H9 (cell line): ENCODE data around the gene CTNNA3. TPM values are rescaled to one million over a fixed set of nuclear protein-coding genes. Genes with fewer than 3 reads are reported as not detected.

ENCODE experiments used
- DNase-seq: peaks from one replicate; pipeline ENCODE4 v3.0.0-alpha.2; 2017
- H2AFZ ChIP-seq: one replicate; pipeline ENCODE4 v1.6.1; 2013; ENCODE audit warnings: mild to moderate bottlenecking, low read length, control low read depth, moderate library complexity
- H2AK5ac ChIP-seq: 2 replicates; pipeline ENCODE4 v1.6.1; 2013; ENCODE audit warnings: low read length, control low read depth, mixed read lengths; ENCODE audit not compliant: insufficient read length
- H2BK120ac ChIP-seq: one replicate; pipeline ENCODE4 v1.6.1; 2013; ENCODE audit warnings: low read depth, mild to moderate bottlenecking, low read length, control low read depth, inconsistent platforms; ENCODE audit not compliant: poor library complexity, severe bottlenecking
- H2BK12ac ChIP-seq: 2 replicates; pipeline ENCODE4 v1.6.1; 2013; ENCODE audit warnings: low read length, control low read depth, mixed read lengths, low read depth; ENCODE audit not compliant: insufficient read length
- H2BK15ac ChIP-seq: 2 replicates; pipeline ENCODE4 v1.6.1; 2013; ENCODE audit warnings: low read depth, low read length, control low read depth
- H2BK20ac ChIP-seq: one replicate; pipeline ENCODE4 v1.6.1; 2013; ENCODE audit warnings: low read depth, mild to moderate bottlenecking, low read length, control low read depth, inconsistent platforms; ENCODE audit not compliant: poor library complexity, severe bottlenecking
- H2BK5ac ChIP-seq: 2 replicates; pipeline ENCODE4 v1.6.1; 2013; ENCODE audit warnings: low read length, control low read depth, mixed read lengths; ENCODE audit not compliant: insufficient read length
- H3K14ac ChIP-seq: 2 replicates; pipeline ENCODE4 v1.6.1; 2013; ENCODE audit warnings: low read length, control low read depth; ENCODE audit not compliant: insufficient read depth
- H3K18ac ChIP-seq: 2 replicates; pipeline ENCODE4 v1.6.1; 2013; ENCODE audit warnings: low read depth, mild to moderate bottlenecking, mixed read lengths, low read length, control low read depth; ENCODE audit not compliant: insufficient read length
- H3K23ac ChIP-seq: 2 replicates; pipeline ENCODE4 v1.6.1; 2013; ENCODE audit warnings: low read length, control low read depth, mixed read lengths, low read depth; ENCODE audit not compliant: insufficient read length
- H3K23me2 ChIP-seq: 2 replicates; pipeline ENCODE4 v1.6.1; 2013; ENCODE audit warnings: low read depth, mild to moderate bottlenecking, mixed read lengths, low read length, control low read depth; ENCODE audit not compliant: insufficient read length, poor library complexity, severe bottlenecking
- H3K27ac ChIP-seq: 2 replicates; pipeline ENCODE4 v1.5.1; 2013; ENCODE audit warnings: low read length, control low read depth, mixed read lengths, low read depth; ENCODE audit not compliant: insufficient read length
- H3K27me3 ChIP-seq: 2 replicates; pipeline ENCODE4 v1.6.1; 2013; ENCODE audit warnings: low read length, control low read depth, inconsistent platforms; ENCODE audit not compliant: insufficient read depth
- H3K4ac ChIP-seq: 2 replicates; pipeline ENCODE4 v1.6.1; 2013; ENCODE audit warnings: low read depth, mild to moderate bottlenecking, control low read depth, inconsistent platforms, low read length, moderate library complexity
- H3K4me1 ChIP-seq: 2 replicates; pipeline ENCODE4 v1.6.1; 2013; ENCODE audit warnings: low read length, control low read depth, inconsistent platforms; ENCODE audit not compliant: insufficient read depth
- H3K4me2 ChIP-seq: 2 replicates; pipeline ENCODE4 v1.6.1; 2013; ENCODE audit warnings: low read length, control low read depth, mixed read lengths; ENCODE audit not compliant: insufficient read length, insufficient read depth
- H3K56ac ChIP-seq: 2 replicates; pipeline ENCODE4 v1.6.1; 2013; ENCODE audit warnings: low read depth, mild to moderate bottlenecking, mixed read lengths, low read length, control low read depth; ENCODE audit not compliant: insufficient read length
- H3K79me1 ChIP-seq: 2 replicates; pipeline ENCODE4 v1.6.1; 2013; ENCODE audit warnings: low read depth, mild to moderate bottlenecking, moderate library complexity, low read length, control low read depth, inconsistent platforms; ENCODE audit not compliant: insufficient read depth, poor library complexity, severe bottlenecking
- H3K79me2 ChIP-seq: 2 replicates; pipeline ENCODE4 v1.6.1; 2013; ENCODE audit warnings: low read length, control low read depth, inconsistent platforms; ENCODE audit not compliant: insufficient read depth
- H3K9ac ChIP-seq: 2 replicates; pipeline ENCODE4 v1.6.1; 2013; ENCODE audit warnings: low read length, control low read depth, mixed read lengths; ENCODE audit not compliant: insufficient read length; ENCODE audit errors: extremely low read depth
- H3K9me3 ChIP-seq: one replicate; pipeline ENCODE4 v1.6.1; 2013; ENCODE audit warnings: low read depth, low read length, inconsistent platforms; ENCODE audit not compliant: control insufficient read depth
- H3T11ph ChIP-seq: one replicate; pipeline ENCODE4 v1.6.1; 2013; ENCODE audit warnings: mild to moderate bottlenecking, low read length, control low read depth, inconsistent platforms
- H4K20me1 ChIP-seq: one replicate; pipeline ENCODE4 v1.6.1; 2013; ENCODE audit not compliant: control insufficient read depth, insufficient read length, insufficient read depth
- H4K5ac ChIP-seq: 2 replicates; pipeline ENCODE4 v1.6.1; 2013; ENCODE audit warnings: low read depth, mild to moderate bottlenecking, mixed read lengths, low read length, control low read depth; ENCODE audit not compliant: insufficient read length
- H4K8ac ChIP-seq: replicated peaks from 2 replicates; pipeline ENCODE4 v1.6.1; 2013; ENCODE audit warnings: low read length, control low read depth, mixed read lengths, low read depth; ENCODE audit not compliant: insufficient read length
- H4K91ac ChIP-seq: 2 replicates; pipeline ENCODE4 v1.6.1; 2013; ENCODE audit warnings: low read depth, mild to moderate bottlenecking, moderate library complexity, mixed read lengths, low read length, control low read depth; ENCODE audit not compliant: insufficient read length
- H3K27ac Mint-ChIP-seq, 3 experiments: 2 replicates in 2 of 3; 3 replicates in 1 of 3; pipeline ENCODE4 v1.8.0; 2020 to 2021; ENCODE audit warnings: mixed read lengths in 3 of 3, mild to moderate bottlenecking in 1 of 3, moderate library complexity in 1 of 3
- H3K27me3 Mint-ChIP-seq: 2 replicates; pipeline ENCODE4 v1.8.0; 2021; ENCODE audit warnings: low read depth, mild to moderate bottlenecking, moderate library complexity, mixed read lengths
- H3K36me3 Mint-ChIP-seq, 3 experiments: 2 replicates in 2 of 3; 3 replicates in 1 of 3; pipeline ENCODE4 v1.8.0; 2020 to 2021; ENCODE audit warnings: low read depth in 3 of 3, mixed read lengths in 3 of 3; ENCODE audit not compliant: insufficient read depth in 1 of 3
- H3K4me1 Mint-ChIP-seq, 2 experiments: 2 replicates each; pipeline ENCODE4 v1.8.0; 2020; ENCODE audit warnings: mixed read lengths in 2 of 2
- H3K4me3 Mint-ChIP-seq, 2 experiments: 2 replicates in 1 of 2; 3 replicates in 1 of 2; pipeline ENCODE4 v1.8.0; 2020 to 2021; ENCODE audit warnings: mild to moderate bottlenecking in 2 of 2, mixed read lengths in 2 of 2, moderate library complexity in 1 of 2
- H3K9me3 Mint-ChIP-seq, 2 experiments: 2 replicates in 1 of 2; 3 replicates in 1 of 2; pipeline ENCODE4 v1.8.0; 2020; ENCODE audit warnings: mild to moderate bottlenecking in 2 of 2, mixed read lengths in 2 of 2, moderate library complexity in 1 of 2
- WGBS: extraction: QIAGEN DNeasy Blood & Tissue Kit; methylation state at CpG from one replicate; pipeline ENCODE4 v1.1.7; 2013; ENCODE audit warnings: missing lambda C conversion rate, low lambda C conversion rate, mixed read lengths; ENCODE audit not compliant: insufficient read length; ENCODE audit errors: extremely low coverage; 5-methylcytosine and 5-hydroxymethylcytosine counted together
- total RNA-seq: library from RNA; stranded (reverse); gene quantifications from 2 replicates; pipeline ENCODE4 v1.2.1, GENCODE V29; 2021
- TF ChIP-seq, protein P1 (sequence below): fragments of 200-600 bp; sonication (generic); conservative IDR thresholded peaks from 3 replicates; pipeline ENCODE4 v1.8.0; 2021; ENCODE audit warnings: antibody characterized with exemption, mild to moderate bottlenecking

Gene CTNNA3
- total RNA-seq, 1 experiment from 2014 or later: 3.3 TPM

DNA sequence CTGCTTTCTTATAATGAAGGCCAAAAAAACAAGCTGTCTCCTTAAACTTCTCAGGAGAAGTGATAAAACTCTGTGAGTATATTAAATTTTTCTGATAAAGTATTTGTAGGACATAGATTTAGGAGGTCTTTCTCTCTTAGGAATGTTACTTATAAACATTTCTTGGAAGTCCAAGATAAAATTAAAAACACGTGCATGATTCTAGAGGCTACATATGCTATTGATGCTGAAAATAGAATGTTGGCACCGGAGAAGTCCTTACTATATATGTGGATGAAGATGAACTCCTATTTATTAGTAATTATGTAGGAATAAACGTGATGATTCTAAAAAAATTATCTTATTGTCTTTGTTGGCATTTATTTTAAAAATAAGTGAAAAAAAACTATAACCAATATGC, 1011.4 kb downstream of the CTNNA3 start:
- DNase-seq: no peak
- Mint-ChIP-seq H3K4me1 (no peaks in the 10 kb centered on the region), H3K27me3 (no peaks in the 10 kb centered on the region), H3K36me3 (peaks cover under 1 to 10% (median 3%) of the 10 kb centered on the region in 3 experiments; a peak in 6 of 7 replicates), H3K27ac (no peak overlapping the region), H3K4me3 (no peak overlapping the region), H3K9me3 (peaks cover 4 to 8% of the 10 kb centered on the region in 2 experiments; a peak in 4 of 5 replicates)
- Histone ChIP-seq H2AFZ (no peak overlapping the region), H2BK20ac (no peak overlapping the region), H2BK15ac (no peak overlapping the region), H3K79me1 (no peaks in the 10 kb centered on the region), H3K9ac (no peak overlapping the region), H3T11ph (no peak overlapping the region), H3K79me2 (no peaks in the 10 kb centered on the region), H4K20me1 (no peaks in the 10 kb centered on the region), H3K9me3 (no peaks in the 10 kb centered on the region), H2BK120ac (no peak overlapping the region), H2BK12ac (no peak overlapping the region), H3K18ac (no peak overlapping the region), H4K5ac (no peak overlapping the region), H3K56ac (no peak overlapping the region), H2AK5ac (no peak overlapping the region), H3K4ac (no peak overlapping the region), H2BK5ac (no peak overlapping the region), H4K8ac (no peak overlapping the region), H3K4me1 (no peaks in the 10 kb centered on the region), H3K4me2 (no peak overlapping the region), H4K91ac (no peak overlapping the region), H3K27ac (no peak overlapping the region), H3K14ac (no peak overlapping the region), H3K27me3 (no peaks in the 10 kb centered on the region), H3K23ac (no peak overlapping the region), H3K23me2 (no peaks in the 10 kb centered on the region)
- WGBS: no CpG with 5 or more reads among the region's 3 CpGs
- TF ChIP-seq, protein P1, sequence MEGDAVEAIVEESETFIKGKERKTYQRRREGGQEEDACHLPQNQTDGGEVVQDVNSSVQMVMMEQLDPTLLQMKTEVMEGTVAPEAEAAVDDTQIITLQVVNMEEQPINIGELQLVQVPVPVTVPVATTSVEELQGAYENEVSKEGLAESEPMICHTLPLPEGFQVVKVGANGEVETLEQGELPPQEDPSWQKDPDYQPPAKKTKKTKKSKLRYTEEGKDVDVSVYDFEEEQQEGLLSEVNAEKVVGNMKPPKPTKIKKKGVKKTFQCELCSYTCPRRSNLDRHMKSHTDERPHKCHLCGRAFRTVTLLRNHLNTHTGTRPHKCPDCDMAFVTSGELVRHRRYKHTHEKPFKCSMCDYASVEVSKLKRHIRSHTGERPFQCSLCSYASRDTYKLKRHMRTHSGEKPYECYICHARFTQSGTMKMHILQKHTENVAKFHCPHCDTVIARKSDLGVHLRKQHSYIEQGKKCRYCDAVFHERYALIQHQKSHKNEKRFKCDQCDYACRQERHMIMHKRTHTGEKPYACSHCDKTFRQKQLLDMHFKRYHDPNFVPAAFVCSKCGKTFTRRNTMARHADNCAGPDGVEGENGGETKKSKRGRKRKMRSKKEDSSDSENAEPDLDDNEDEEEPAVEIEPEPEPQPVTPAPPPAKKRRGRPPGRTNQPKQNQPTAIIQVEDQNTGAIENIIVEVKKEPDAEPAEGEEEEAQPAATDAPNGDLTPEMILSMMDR: no peak
